CD4-positive, alpha-beta T cell treated with Interleukin-1 beta for 1 hour (primary cell): Measurements from ENCODE around the gene IL17F.
"Not testable (repeated sequence)": the region's sequence is repeated elsewhere in the genome, so short reads cannot be mapped to it uniquely, and the experiment has no call there.

Source experiments
- DNase-seq, 2 donors: peaks; one replicate each; pipeline ENCODE4 v3.0.0-alpha.2; 2020 to 2022

The IL17F gene

DNA sequence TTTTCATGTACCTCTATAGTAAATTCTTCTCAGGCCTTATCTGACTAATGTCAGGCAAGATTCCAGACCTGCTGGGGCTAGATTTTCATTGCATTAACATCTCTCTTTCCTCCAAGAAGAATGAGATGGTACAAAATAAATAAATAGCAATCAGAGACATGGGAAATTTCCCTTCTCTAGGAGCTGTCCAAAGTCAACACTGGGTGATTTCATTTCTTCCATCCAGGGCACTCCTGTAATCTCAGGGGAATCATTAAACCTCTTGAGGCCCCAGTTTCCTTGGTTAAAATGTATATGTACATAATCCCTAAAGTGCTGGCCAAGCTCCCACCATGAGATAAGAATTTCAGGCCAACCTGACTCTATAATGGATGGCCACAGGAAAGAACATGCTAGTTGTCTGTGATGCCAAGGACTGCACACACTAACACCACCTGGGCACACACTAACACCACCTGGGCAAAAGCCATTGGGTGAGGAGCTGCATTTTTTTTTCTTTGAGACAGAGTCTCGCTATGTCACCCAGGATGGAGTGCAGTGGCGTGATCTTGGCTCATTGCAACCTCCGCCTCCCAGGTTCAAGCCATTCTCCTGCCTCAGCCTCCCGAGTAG is 912 bp downstream of the IL17F start:
- no peak for DNase-seq

DNA sequence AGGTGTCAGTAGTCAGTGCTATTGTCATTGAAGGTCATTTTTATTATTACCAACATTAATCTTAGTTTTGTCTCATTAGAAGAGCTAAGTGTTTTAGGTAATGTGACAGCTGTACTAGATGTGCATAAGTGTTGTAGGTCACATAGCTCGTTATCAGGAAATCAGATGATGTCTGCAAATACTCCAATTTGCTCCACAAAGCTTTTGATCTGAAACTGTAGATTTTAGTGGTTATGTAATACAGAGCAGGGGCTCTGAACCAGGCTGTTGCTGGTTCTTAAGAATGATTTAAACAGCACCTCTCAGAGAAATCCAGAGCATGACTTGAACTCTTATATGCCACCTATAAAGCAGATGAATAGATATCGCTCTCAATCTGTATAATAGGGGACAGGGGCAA is 2.5 kb downstream of the IL17F start:
- no peak for DNase-seq

DNA sequence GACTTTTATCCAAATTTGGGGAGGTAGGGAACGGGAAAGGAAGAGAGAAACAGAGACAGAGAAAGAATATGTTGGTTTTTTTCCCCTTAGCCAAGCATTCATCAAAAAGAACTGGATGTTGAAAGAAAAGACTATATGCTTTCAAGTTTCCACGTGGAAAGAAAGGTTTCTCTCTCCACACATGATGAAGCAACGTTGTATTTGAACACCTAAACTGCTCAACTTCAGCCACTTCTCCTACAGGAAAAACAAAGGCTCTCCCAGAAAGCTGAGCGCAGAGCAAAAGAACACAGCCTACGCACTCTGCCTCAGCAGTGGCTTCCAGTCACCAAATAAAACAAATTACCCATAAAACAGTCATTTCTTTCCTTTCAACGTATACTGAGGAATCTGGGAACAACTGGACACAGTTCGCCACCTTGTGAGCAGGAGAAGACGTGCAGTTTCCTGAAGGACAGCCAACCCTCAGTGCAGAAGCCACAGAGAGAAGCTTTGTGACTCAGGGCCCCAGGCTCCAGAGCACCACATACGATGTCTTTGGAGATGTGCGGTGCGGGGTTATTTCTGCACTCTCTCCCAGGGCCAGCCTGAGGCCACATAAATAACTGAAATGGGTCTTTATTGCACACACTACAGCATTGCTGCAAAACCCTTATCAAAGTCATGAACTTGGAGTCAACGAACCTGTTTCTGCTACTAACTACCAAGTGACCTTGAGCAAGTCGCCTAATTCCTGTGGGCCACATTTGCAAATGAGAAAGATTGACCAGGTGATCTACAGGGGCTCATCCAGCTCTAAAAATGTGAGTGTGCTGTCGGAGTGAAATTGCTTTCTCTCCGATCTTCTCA is 10.1 kb downstream of the IL17F start:
- no peak for DNase-seq

DNA sequence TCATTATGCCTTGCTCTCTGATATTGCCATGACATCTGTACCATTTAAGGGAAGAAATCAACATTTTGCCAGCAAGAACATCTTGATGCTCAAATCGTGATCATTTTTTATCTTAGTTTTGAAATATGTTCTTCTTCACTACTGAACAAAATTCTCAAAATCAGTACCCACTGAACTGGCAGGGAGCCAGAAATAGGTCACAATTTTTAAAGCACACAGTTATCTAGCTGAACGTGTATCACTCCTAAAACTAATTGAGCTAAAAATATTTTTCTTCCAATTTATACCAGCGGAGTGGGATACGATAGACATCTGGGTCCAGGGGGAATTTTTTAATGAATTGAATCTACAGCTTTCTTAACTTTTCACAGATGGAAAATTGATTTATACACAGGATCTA is 11.3 kb downstream of the IL17F start:
- DNase-seq = no peak

DNA sequence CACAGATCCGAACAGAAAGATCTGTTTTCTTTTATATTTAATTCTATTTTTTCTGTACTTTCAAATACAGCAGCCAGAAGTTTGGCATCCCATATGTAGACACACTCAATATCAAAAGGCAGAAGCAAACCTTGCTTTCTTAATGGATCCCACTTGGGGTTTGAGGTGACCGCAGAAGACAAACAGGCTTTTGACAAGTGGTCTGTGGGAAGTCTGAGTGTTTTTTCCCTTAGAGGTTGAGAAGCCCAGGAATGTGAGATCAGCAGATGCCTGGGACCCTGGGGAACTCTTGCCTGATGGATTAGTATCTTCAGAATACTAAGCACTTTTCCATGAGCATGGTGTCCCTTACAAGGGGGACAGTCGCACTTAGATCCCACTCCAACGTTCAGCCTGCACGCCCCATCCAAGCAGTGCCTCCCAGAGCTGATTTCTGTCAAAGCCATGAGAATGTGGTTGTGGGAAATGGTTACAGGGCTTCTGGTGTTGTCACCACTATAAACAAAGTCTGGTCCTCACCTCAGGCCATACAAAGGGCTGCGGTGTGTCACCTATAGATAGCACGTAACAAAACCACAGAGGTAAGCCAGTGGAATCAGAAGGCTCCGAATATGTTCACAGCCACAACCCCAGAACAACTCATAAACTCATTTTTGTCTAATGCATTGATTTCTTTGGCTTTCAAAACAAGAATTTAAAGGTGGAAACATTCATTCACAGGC is 12.7 kb downstream of the IL17F start:
- peak in 1 of 2 donors; percentile 7 for DNase-seq

DNA sequence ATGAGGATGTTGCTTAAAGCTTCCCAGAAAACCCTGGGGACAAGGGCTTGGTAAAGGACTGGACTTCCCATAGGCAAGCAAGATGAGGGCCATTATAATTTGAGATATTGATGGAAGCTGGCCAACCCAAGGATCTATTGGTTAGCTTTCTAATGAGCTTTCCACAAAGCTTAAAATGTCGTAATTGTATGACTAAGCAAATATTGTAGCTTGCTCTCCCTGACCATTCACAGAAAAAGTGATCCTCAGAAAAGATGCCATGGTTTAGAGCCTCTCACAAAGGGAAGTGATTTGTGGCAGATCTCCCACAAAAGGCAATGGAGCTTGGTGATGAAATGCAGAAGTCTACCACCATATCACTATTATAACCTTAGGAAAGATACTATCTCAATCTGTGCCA is 13.6 kb downstream of the IL17F start:
- no peak for DNase-seq

DNA sequence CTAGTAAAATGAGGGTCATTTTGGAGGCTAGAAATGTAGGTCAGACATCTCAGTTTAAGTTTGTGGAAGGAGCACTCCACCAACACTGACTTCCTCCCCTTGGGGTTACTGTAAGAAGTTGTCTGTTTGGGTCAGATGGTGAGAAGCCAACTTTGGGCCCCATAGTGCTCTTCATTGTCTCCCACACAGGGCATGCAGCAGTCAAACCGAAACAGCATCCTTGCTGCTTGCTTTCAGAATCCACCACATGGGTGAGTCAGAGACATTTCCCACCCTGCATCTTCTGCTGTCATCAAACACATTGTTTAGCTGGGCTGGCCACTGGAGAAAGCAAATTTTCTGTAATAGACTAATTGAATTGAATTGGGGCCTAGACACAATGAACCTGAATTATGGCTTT is 16.8 kb downstream of the IL17F start:
- no peak for DNase-seq

DNA sequence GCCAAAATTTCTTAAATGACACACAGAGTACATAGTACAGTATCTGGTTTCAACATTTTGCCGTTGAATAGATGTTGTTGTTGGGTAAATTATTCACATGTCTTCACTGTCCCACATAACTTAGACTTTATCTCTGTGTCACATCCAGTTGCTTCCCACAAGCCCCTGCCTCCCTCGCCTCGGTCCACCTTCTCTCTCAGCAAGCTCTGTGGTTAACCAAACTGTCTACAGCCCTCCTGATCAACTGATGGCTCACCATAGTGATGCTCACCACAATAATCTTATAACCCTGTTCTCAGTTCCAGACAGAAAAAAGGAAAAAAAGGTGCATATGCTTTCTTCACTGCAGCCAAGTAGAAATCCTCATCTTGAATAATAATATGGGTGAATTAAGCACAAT is 23.0 kb downstream of the IL17F start:
- DNase-seq = no peak

DNA sequence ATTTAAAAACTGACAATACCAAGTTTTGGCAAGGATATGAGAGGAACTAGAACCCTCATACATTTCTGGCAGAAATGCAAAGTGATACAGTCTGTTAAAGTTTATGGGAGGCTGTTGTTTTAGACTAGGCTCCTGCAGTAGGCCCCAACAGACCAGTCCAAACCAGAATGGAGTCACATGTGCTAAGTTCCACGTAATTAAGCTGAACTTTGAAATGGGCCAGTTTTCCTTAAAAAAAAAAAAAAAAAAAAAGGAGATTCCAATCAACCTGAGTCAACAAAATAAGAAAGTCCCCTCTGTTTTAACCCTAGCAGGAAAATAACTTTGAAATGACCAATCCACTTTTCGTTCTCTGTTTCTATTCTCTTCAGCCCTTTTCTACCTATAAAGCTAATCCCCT is 26.5 kb downstream of the IL17F start:
- no peak for DNase-seq

DNA sequence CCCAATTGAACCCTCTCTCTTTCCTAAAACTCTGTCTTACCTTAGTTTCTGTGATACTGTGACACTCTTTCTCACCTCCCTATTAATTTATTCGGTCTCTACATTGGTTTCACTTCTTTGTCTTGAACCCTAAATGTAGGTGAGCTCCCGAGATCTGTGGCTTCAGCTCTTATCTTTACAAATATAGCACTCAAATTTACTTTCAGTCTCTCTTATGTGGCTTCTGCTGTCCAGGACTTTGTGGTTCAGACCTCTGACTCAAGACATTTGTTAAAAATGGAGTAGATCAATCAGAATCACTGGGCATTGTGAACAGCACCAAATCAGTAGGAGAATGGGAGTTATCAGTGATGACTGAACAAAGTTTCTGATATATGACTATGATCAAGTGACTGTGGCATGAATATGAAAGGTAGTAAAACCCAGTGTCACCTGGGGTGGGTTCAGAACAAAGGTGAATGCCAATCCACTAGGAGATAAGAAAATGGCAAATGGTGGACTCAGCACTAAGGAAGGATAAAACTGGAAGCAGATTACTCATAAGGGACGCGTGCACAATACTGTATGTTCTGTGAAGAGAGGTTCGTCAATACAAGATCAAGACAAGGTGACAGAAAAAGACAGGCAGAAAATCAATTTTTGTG is 27.2 kb downstream of the IL17F start:
- DNase-seq = no peak

DNA sequence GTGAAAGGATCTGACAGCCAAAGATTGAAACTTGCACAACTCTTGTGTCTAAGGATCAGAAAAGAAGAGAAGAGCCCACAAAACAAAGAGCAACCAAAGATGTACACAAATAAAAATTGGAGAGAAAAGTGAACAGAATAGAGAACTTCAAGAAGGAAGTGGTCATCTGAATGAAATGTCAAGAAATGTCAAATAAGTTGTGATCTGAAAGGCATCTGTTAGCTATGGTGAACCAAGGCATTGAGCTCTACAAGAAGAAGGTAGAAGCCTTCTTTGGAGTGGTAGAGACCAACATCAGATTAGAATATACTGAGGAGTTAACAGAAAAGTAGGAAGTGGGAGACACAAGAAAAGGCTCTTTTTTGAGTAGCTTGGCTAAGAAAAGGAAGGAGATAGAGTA is 28.5 kb downstream of the IL17F start:
- DNase-seq = no peak

DNA sequence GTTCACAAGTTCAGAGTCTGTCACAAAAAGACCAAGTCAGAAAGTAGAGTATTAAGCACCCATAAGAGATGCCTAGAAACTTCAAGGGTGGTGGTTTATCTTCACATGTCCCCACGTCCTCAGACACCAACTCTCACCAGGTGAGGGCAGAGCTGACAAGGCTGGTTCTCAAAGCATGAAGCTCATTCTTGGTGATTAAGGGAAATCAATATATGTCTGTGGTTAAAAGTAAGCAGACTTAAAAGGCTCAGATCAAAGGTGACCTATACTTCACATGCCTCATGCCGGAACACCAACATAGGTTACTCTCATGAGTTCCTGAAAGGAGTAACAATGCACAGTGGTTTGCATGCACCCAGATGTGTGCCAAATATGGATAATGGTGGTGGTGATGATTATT is 31.2 kb downstream of the IL17F start:
- peak in 1 of 2 donors; percentile 4 for DNase-seq

DNA sequence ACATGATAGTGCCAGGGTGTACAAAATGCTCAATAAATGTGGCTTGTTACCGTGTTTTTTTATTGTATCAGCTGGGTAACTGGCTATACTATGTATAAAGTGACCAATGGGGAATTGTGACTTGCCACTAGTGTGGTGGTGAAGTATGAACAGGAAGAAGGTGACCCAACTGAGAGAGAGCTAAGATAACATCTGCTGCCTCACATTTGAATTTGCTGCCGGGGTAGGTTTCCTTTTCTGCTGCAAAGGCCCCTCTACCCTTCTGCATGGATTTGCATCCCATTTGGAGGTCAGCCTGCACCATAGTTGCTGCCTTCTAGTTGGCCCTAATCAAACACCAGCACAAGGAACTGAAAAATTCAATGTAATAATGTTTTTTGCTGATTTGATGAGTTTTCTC is 34.1 kb downstream of the IL17F start:
- DNase-seq = no peak

DNA sequence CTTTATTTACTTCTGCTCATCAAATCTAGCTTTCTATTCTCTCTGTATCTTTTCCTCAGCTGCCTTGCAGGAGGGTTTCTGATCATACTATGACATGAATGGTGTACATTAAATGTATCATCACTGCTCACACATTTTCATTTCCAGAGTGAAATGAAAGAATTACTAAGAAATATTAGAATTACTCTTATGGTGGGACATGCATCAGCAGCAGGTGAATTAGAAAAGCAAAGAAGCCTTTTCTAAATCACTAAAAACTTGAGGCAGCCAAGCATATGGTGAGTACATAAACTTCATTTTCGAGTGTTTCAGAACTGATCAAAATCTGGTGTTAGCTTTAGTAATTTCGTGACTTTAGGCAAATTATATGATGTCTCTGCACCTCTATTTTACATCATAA is 34.5 kb downstream of the IL17F start:
- DNase-seq = no peak

DNA sequence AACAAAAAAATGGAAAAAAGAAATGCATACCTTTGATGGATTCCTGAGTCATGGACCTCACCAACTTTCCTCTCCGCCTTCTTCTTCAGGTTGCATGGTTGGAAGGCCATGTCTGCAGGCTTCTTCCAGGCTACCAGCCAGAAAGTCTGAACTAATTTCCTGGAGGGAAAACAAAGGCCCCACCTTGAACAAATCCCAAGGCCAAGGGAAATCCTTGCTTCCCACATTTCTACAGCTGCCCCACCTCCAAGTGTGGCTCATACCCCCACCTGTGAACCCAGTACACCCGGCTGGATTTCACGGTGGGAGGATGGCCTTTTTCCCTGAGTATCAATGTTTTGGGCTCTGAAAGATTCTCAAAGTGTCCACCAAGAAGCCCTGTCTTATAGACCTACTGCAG is 35.7 kb downstream of the IL17F start:
- DNase-seq = no peak

DNA sequence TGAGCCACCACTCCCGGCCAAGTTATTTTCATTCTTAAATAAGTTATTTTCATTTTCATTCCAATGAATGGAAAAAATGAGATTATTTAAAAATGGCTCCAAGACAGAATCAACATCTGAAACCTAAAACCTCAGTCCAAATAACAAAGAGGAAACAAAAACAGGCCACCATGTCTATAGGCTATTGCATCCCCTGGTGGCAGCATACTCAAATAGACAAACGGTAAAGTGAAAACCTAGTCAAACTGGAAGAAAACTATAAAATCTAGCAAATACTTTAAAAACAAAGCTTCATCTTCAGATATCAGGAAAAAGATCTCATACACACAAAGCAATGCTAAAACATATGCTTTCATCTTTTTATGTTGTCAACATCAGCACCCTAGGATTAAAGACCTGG is 37.2 kb downstream of the IL17F start:
- no peak for DNase-seq

DNA sequence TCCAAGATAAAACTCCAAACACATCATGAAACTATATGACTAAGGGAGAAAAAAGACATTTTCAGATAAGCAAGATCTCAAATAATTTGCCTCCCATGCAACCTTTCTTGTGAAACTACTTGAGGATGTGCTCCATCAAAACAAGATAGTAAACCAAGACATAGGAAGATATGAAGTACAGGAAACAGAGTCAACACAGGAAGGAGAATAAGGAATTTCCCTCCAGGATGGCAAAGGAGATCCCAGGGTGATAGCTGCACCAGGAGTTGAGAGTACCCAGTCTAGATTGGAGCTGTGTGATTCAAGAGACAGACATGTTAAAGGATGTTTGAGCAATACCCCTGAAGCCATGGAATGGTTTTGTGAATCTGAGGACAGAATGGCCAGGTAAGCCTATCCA is 42.8 kb downstream of the IL17F start:
- no peak for DNase-seq

DNA sequence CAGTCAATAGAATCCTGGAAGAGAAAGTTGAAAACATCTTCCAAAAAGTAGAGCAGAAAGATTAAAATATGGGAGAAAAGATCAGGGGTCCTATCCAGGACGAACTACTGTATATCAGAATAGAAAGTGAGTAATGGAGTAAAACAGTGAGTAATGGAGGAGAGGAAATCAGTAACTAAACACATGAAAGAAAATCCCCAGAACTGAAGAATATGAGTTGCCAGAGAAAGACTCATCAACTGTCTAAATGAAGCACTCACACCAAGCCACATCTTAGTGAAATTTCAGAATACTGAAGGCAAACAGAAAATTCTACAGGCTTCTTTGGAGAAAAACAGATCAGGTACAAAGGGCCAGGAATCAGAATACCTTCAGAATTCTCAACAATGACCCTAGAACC is 43.3 kb downstream of the IL17F start:
- DNase-seq = no peak

DNA sequence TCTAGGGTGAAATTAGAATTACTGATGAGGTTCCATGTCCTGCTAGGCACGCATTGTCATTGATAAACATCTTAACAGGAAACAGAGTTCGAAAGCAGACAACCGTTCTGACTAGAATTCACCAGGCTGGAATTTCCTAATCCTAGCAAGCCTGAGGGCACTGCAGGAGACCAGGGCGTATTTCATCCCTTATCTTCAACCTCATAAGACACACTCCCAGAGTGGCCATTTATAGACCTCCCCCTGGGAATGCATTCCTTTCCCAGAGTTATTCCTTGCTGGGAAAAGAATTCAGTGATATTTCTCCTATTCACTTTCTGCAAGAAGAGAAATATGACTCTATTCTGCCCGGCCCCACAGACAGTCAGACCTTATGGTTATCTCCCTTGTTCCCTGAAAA is 44.2 kb downstream of the IL17F start:
- not testable (repeated sequence) for DNase-seq

DNA sequence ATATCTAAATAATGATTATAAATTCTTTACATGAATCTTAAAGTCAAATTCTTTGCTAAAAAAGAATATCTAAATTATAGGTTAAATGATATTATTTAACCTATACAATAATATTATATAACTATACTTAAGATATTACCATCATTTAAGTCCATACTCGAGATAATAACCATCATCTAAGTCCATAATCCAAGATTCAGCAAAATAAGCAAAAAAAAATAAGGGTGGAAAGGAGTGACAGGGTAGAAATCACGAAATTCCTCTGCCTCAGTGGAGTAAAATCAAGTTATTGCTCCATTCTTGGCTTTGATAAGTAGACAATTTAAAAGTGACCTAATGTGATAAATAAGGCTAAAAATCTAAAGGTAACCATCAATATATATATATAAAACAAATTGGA is 48.4 kb downstream of the IL17F start:
- DNase-seq = no peak

DNA sequence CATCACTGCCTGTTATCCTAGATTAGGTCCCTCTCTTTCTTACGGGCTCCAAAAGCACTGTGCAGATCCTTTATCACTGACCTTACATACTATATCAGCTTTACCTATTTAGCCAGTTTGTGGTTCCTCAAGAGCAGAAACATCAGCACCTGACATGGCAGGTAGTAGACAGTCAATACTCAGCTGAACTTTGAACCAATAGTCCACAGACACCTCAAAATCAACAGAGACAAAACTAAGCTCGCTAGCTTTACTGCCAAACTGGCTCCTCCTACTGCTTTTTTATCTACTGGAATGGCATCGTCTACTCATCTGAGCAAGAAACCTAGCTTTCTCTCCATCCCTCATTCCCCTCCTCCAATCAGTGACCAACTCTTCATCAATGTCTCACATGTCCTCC is 52.5 kb downstream of the IL17F start:
- DNase-seq = no peak

DNA sequence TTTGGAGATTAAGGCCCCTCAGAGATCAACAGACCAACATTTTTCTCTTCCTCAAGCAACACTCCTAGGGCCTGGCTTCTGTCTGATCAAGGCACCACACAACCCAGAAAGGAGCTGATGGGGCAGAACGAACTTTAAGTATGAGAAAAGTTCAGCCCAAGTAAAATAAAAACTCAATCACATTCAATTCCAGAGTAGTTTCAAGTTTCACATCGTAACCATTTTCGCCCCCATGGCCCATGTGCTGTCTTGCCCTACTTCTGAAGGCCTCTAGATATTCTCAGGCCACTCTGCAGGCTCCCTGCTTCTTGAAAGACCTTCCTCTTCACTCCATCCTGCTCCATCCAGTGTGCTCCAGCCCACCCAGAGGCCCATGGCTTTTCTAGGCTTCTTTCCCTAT is 53.9 kb downstream of the IL17F start:
- DNase-seq = no peak

DNA sequence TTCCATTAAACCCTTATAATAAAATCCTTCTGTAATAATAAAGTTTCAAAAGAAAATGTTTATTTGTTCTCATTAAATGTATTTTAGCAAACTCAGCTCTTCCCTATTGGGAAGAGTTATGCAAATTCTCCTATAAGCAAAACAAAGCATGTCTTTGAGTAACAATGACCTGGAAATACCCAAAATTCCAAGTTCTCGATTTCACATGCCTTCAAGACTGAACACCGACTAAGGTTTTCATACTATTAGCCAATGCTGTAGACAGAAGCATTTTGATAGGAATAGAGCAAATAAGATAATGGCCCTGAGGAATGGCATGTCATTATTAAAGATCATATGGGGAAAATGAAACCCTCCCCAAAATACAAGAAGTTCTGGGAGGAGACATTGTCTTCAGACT is 54.3 kb downstream of the IL17F start:
- no peak for DNase-seq

DNA sequence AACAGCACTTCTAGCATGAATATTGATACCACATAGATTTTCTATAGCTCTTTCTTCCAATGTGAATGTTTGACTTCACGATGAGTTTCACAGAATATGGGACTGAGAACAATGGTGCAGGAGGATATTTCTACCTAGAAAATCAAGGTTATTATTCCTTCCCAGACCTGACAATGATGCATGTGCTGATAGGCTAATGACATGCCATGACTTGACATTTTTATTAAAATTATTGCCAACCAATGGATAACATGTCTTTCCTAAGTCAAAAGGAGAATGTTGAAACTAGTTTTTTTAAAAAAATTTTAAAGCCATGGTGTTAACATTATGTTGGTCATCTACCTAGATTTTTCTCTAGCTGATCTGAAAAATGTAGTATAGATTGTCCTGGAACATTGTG is 57.2 kb downstream of the IL17F start:
- DNase-seq = no peak
